Ovary (tissue), 9 donors: ENCODE measurements around the gene AMPH. TPM values are rescaled to one million over a fixed set of nuclear protein-coding genes. Genes with fewer than 3 reads are reported as not detected.

Experiments used
- DNase-seq, 5 donors: peaks; one replicate each; pipeline ENCODE4 v3.0.0-alpha.2; 2019 to 2020
- H3K27ac ChIP-seq, 2 donors: fragments of 200-600 bp; one replicate each; pipeline versions ENCODE4 v1.5.1 to v1.8.0; 2019 to 2022
- H3K27me3 ChIP-seq: fragments of 200-600 bp; one replicate; pipeline ENCODE4 v1.8.0; 2022
- H3K36me3 ChIP-seq: fragments of 200-600 bp; sonication (generic); one replicate; pipeline ENCODE4 v1.5.1; 2019
- H3K4me1 ChIP-seq: one replicate; pipeline ENCODE4 v1.8.1; 2013; ENCODE audit warnings: mild to moderate bottlenecking, moderate library complexity; ENCODE audit not compliant: insufficient read depth
- H3K4me3 ChIP-seq: fragments of 200-600 bp; sonication (generic); one replicate; pipeline ENCODE4 v1.5.1; 2017
- H3K9me3 ChIP-seq, 2 donors: fragments of 200-600 bp in 1 of 2; sonication (generic) in 1 of 2; one replicate each; pipeline versions ENCODE4 v1.5.1 to v1.8.1; 2013 to 2019; ENCODE audit warnings: mild to moderate bottlenecking in 1 of 2, moderate library complexity in 1 of 2
- CTCF ChIP-seq, 3 donors: fragments of 450-650 bp in 2 of 3; fragments of 200-600 bp in 1 of 3; IDR thresholded peaks; one replicate each; pipeline versions ENCODE4 v1.5.1 to v1.8.0; 2016 to 2022; ENCODE audit warnings: antibody characterized with exemption in 3 of 3, mild to moderate bottlenecking in 1 of 3
- EP300 ChIP-seq: sonication (generic); formaldehyde crosslinking; IDR thresholded peaks from one replicate; pipeline ENCODE4 v1.6.1; 2017; ENCODE audit warnings: antibody characterized with exemption
- POLR2A ChIP-seq: fragments of 450-650 bp; IDR thresholded peaks from one replicate; pipeline ENCODE4 v1.6.1; 2017; ENCODE audit warnings: antibody characterized with exemption, mild to moderate bottlenecking, moderate library complexity
- WGBS, 3 donors: extraction: QIAGEN DNeasy Blood & Tissue Kit in 1 of 3; methylation state at CpG; one replicate each; pipeline versions ENCODE4 v1.1.5 to v1.1.7; 2013 to 2017; 5-methylcytosine and 5-hydroxymethylcytosine counted together
- intact Hi-C, 4 donors: fragments of 100-400 bp; cut with DNase I; formaldehyde crosslinking; loops; one replicate each; pipeline versions ENCODE4 v1.11.0 to v1.15.1; 2022 to 2023
- polyA plus RNA-seq, 2 donors: library from polyadenylated mRNA; stranded (reverse); fragments of 200-250 nt in 1 of 2; fragments of 350-450 nt in 1 of 2; fragmentation: Illumina TruSeq in 1 of 2; extraction: RNeasy Lipid Tissue Mini Kit (QIAGEN cat#74804) in 1 of 2; gene quantifications; one replicate each; pipeline ENCODE4 v1.2.3, GENCODE V29; 2013 to 2014
- total RNA-seq, 7 donors: library from RNA; depleted of rRNA in 2 of 7; stranded (reverse); fragments of >200 nt in 2 of 7; fragmentation: NEBNext Ultra II Directional in 3 of 7; extraction: Animal tissue kit (Norgen Biotek cat#: 25700) in 3 of 7; gene quantifications; one replicate each; pipeline versions ENCODE4 v1.1.0 to v1.2.4, GENCODE V29; 2016 to 2023
- donor health status: DM: no; HTN: no; CAD: no; lungs with moderate emphysema.
- donor health status: DM: no; HTN: no; CAD: no.
- donor health status: Bipolar disorder and iron deficiency.
- donor health status: DM: yes; HTN: yes; CAD: no.
- donor health status: DM: no; HTN: no; CAD: no.
- donor health status: DM: yes; HTN: yes; CAD: no.

The AMPH gene
- total and polyA plus RNA-seq, 9 donors, result 0.10 to 4.6 (median 0.83) TPM

GRCh38 chr7:38524786-38525185, 106.4 kb downstream of the AMPH start:
- Histone ChIP-seq H3K36me3 (no peaks in the 10 kb centered on the region), H3K4me1 (no peaks in the 10 kb centered on the region), H3K27me3 (no peaks in the 10 kb centered on the region), H3K9me3 (no peaks in the 10 kb centered on the region), H3K4me3 (no peak overlapping the region), H3K27ac (no peak overlapping the region)
- intact Hi-C loops, result no loop called here
- WGBS, 3 donors, result 51 to 67% (median 65%) methylated on average over 1 of the region's 1 CpG
- TF ChIP-seq EP300, result no peak
- TF ChIP-seq CTCF (IDR thresholded peaks at IDR 0.05), result no peak
- TF ChIP-seq POLR2A, result no peak
- no peak for DNase-seq

- Histone ChIP-seq H3K9me3 (peaks cover 0 to 5% of the 10 kb centered on the region in 2 donors), H3K27me3 (no peaks in the 10 kb centered on the region), H3K4me1 (no peaks in the 10 kb centered on the region), H3K4me3 (no peak overlapping the region), H3K36me3 (no peaks in the 10 kb centered on the region), H3K27ac (no peak overlapping the region)
- 42 to 52% (median 43%) methylated on average over 2 of the region's 2 CpGs for WGBS, 3 donors
- no peak for DNase-seq
- intact Hi-C loops, result no loop called here
- TF ChIP-seq CTCF (IDR thresholded peaks at IDR 0.05) (no peak), POLR2A (no peak), EP300 (no peak)
Measured at GRCh38 chr7:38520741-38521140, 110.4 kb downstream of the AMPH start.

GRCh38 chr7:38518541-38518940, 112.6 kb downstream of the AMPH start:
- H3K36me3 ChIP-seq, result no peaks in the 10 kb centered on the region
- H3K27ac ChIP-seq, result no peak overlapping the region
- H3K9me3 ChIP-seq, result peaks cover 0 to 5% of the 10 kb centered on the region in 2 donors
- H3K27me3 ChIP-seq, result no peaks in the 10 kb centered on the region
- WGBS, 3 donors, result 81 to 94% (median 86%) methylated on average over 1 of the region's 1 CpG
- no peak for TF ChIP-seq CTCF (IDR thresholded peaks at IDR 0.05)
- no peak for TF ChIP-seq EP300
- TF ChIP-seq POLR2A, result no peak
- no peaks in the 10 kb centered on the region for H3K4me1 ChIP-seq
- no peak overlapping the region for H3K4me3 ChIP-seq
- no peak for DNase-seq
- intact Hi-C loops, result no loop called here

- no peak overlapping the region for H3K27ac ChIP-seq
- no peaks in the 10 kb centered on the region for H3K27me3 ChIP-seq
- H3K4me3 ChIP-seq, result no peak overlapping the region
- peaks cover 0 to 5% of the 10 kb centered on the region in 2 donors for H3K9me3 ChIP-seq
- intact Hi-C loops, result no loop called here
- 74 to 89% (median 85%) methylated on average over 2 of the region's 2 CpGs for WGBS, 3 donors
- H3K4me1 ChIP-seq, result no peaks in the 10 kb centered on the region
- TF ChIP-seq POLR2A, result no peak
- no peaks in the 10 kb centered on the region for H3K36me3 ChIP-seq
- DNase-seq, result no peak
Measured at GRCh38 chr7:38512704-38513103, 118.5 kb downstream of the AMPH start.

- Histone ChIP-seq H3K27me3 (no peaks in the 10 kb centered on the region), H3K4me1 (no peaks in the 10 kb centered on the region)
- 95 to 98% (median 97%) methylated on average over 2 of the region's 2 CpGs for WGBS, 3 donors
Measured at GRCh38 chr7:38512291-38512690, 118.9 kb downstream of the AMPH start.

More at GRCh38 chr7:38512291-38512690, 118.9 kb downstream of the AMPH start:
- DNase-seq, result no peak
- H3K9me3 ChIP-seq, result peaks cover 0 to 5% of the 10 kb centered on the region in 2 donors
- intact Hi-C loops, result no loop called here
- H3K4me3 ChIP-seq, result no peak overlapping the region
- no peaks in the 10 kb centered on the region for H3K36me3 ChIP-seq
- no peak for TF ChIP-seq CTCF (IDR thresholded peaks at IDR 0.05)
- TF ChIP-seq POLR2A, result no peak
- TF ChIP-seq EP300, result no peak
- no peak overlapping the region for H3K27ac ChIP-seq
